ENCODE measurements around the gene PLEKHH1. TPM values are rescaled to one million over a fixed set of nuclear protein-coding genes. Genes with fewer than 3 reads are reported as not detected.

PLEKHH1 gene
- total RNA-seq, 1 experiment from 2014 or later: 35.3 TPM

DNA sequence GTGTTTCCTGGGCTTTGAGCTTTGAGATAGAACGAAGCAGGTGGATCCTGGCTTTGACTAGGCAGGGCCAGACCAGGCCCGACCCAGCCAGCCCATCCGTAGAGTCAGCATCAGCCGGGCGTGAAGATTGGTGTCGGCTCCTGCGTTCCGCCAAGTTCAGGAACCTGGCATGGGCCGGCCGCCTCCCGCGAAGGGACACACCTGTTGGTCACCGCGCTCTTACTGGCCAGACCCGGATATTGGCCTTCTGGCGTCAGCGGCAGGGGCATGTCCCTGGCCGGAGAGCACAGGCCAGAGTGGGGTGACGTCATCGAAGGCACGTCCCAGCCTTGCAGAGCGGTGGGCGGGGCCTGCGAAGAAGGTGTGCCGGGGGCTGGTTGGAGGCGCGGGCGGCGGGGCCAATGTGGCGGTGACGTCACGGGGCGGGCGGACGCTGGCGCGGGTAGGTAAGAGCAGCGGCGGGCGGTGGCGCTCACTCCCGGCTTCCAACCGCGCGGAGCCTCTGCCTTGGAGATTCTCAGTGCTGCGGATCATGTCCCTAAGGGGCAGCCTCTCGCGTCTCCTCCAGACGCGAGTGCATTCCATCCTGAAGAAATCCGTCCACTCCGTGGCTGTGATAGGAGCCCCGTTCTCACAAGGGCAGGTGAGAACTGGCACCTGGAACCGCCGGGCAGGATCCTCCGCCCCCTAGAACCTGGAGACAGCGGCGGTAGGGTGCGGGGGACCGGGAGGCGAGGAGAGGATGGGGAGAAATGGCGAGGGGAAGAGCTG lies 86.5 kb downstream of the PLEKHH1 start, which contains the start of gene ARG2:
TSS of gene ARG2 (plus strand) at position 475 of the 771 bp plus-strand sequence. CDS start at position 533, 58 bp downstream.
- H2BK12ac ChIP-seq (ENCODE audit: insufficient read length, low read depth, low read length): peak within 1 kb of the TSS; percentile 0
- H3K4me2 ChIP-seq (ENCODE audit: insufficient read depth, insufficient read length, low read length): peak within 1 kb of the TSS; percentile 61
- no peak within 1 kb of the TSS for H2BK5ac ChIP-seq (ENCODE audit: insufficient read length, low read length)
- no peaks in the 10 kb centered on the region for H3K9me3 ChIP-seq (ENCODE audit: control insufficient read depth, low read depth, low read length)
- H3K79me2 ChIP-seq (ENCODE audit: insufficient read depth, low read length): no peaks in the 10 kb centered on the region
- H3K27me3 ChIP-seq (ENCODE audit: insufficient read depth, low read length): no peaks in the 10 kb centered on the region; the same call in 1 of the 2 replicates
- H3K79me1 ChIP-seq (ENCODE audit: insufficient read depth, low read depth, low read length, poor library complexity, severe bottlenecking): no peaks in the 10 kb centered on the region
- no peak within 1 kb of the TSS for H3K27ac ChIP-seq (ENCODE audit: insufficient read length, low read depth, low read length)
- no peak within 1 kb of the TSS for H2BK20ac ChIP-seq (ENCODE audit: low read depth, low read length, poor library complexity, severe bottlenecking)
- no peak within 1 kb of the TSS for H3K4ac ChIP-seq (ENCODE audit: low read depth, low read length)
- no CpG with 5 or more reads among the region's 62 CpGs for WGBS (ENCODE audit: extremely low coverage, insufficient read length, low lambda C conversion rate)
- peak; percentile 100 for DNase-seq
- Mint-ChIP-seq H3K27ac (peak within 1 kb of the TSS; percentile 80 to 98 (median 90); a peak in 5 of 7 replicates), H3K36me3 (ENCODE audit: insufficient read depth in 1 of 3, low read depth in 3 of 3) (peaks cover 15 to 19% (median 18%) of the 10 kb centered on the region in 3 experiments), H3K4me3 (peak within 1 kb of the TSS; percentile 92 to 94), H3K9me3 (no peaks in the 10 kb centered on the region; a peak in 2 of 5 replicates), H3K27me3 (ENCODE audit: low read depth) (peaks cover 44% of the 10 kb centered on the region), H3K4me1 (peaks cover 23 to 30% of the 10 kb centered on the region in 2 experiments)
- H3K14ac ChIP-seq (ENCODE audit: insufficient read depth, low read length): peak within 1 kb of the TSS; percentile 80; the same call in 1 of the 2 replicates
- H4K91ac ChIP-seq (ENCODE audit: insufficient read length, low read depth, low read length): no peak within 1 kb of the TSS
- H3K18ac ChIP-seq (ENCODE audit: insufficient read length, low read depth, low read length): peak within 1 kb of the TSS; percentile 24
- TF ChIP-seq, protein P1, sequence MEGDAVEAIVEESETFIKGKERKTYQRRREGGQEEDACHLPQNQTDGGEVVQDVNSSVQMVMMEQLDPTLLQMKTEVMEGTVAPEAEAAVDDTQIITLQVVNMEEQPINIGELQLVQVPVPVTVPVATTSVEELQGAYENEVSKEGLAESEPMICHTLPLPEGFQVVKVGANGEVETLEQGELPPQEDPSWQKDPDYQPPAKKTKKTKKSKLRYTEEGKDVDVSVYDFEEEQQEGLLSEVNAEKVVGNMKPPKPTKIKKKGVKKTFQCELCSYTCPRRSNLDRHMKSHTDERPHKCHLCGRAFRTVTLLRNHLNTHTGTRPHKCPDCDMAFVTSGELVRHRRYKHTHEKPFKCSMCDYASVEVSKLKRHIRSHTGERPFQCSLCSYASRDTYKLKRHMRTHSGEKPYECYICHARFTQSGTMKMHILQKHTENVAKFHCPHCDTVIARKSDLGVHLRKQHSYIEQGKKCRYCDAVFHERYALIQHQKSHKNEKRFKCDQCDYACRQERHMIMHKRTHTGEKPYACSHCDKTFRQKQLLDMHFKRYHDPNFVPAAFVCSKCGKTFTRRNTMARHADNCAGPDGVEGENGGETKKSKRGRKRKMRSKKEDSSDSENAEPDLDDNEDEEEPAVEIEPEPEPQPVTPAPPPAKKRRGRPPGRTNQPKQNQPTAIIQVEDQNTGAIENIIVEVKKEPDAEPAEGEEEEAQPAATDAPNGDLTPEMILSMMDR (conservative IDR thresholded peaks at IDR 0.05): peak; percentile 19; the same call in 1 of the 3 replicates
- no peak within 1 kb of the TSS for H2BK120ac ChIP-seq (ENCODE audit: low read depth, low read length, poor library complexity, severe bottlenecking)
- no peaks in the 10 kb centered on the region; the same call in 1 of the 2 replicates for H3K4me1 ChIP-seq (ENCODE audit: insufficient read depth, low read length)
- no peak within 1 kb of the TSS for H2AFZ ChIP-seq (ENCODE audit: low read length)
- no peak within 1 kb of the TSS for H2AK5ac ChIP-seq (ENCODE audit: insufficient read length, low read length)
- H3K23me2 ChIP-seq (ENCODE audit: insufficient read length, low read depth, low read length, poor library complexity, severe bottlenecking): peaks cover 5% of the 10 kb centered on the region
- no peak within 1 kb of the TSS for H4K5ac ChIP-seq (ENCODE audit: insufficient read length, low read depth, low read length)
- no peak within 1 kb of the TSS for H3T11ph ChIP-seq (ENCODE audit: low read length)
- no peak within 1 kb of the TSS for H4K8ac ChIP-seq (replicated peaks; ENCODE audit: insufficient read length, low read depth, low read length)
- H3K9ac ChIP-seq (ENCODE audit: extremely low read depth, insufficient read length, low read length): peak within 1 kb of the TSS; percentile 71
- H2BK15ac ChIP-seq (ENCODE audit: low read depth, low read length): no peak within 1 kb of the TSS
- H3K23ac ChIP-seq (ENCODE audit: insufficient read length, low read depth, low read length): no peak within 1 kb of the TSS
- H4K20me1 ChIP-seq (ENCODE audit: control insufficient read depth, insufficient read depth, insufficient read length): no peaks in the 10 kb centered on the region
- H3K56ac ChIP-seq (ENCODE audit: insufficient read length, low read depth, low read length): no peak within 1 kb of the TSS

Measured in H9 (cell line).